ENCODE measurements around the gene HBS1L. TPM values are rescaled to one million over a fixed set of nuclear protein-coding genes. Genes with fewer than 3 reads are reported as not detected.

Gene HBS1L
- total and polyA plus RNA-seq, 2 experiments from 2014 or later = 43.0 to 70.6 TPM

- H2AFZ ChIP-seq = peak overlapping the region; percentile 67
- H4K20me1 ChIP-seq (ENCODE audit: insufficient read depth, poor library complexity, severe bottlenecking) = peaks cover 20% of the 10 kb centered on the region
- peaks cover 53% of the 10 kb centered on the region for H3K79me2 ChIP-seq
- H3K9me3 ChIP-seq (ENCODE audit: low read depth) = no peaks in the 10 kb centered on the region
- H3K36me3 ChIP-seq (replicated peaks; ENCODE audit: insufficient read depth, low read depth) = no peaks in the 10 kb centered on the region
- peak; percentile 4 for DNase-seq (ENCODE audit: low spot score)
- H3K4me1 ChIP-seq (ENCODE audit: insufficient read depth) = peaks cover 13% of the 10 kb centered on the region
- H3K27ac ChIP-seq = peak overlapping the region; percentile 87
- 0% methylated on average over 9 of the region's 9 CpGs for WGBS (ENCODE audit: low lambda C conversion rate, missing lambda C conversion rate)
- peak overlapping the region; percentile 88 for H3K4me2 ChIP-seq
- H3K27me3 ChIP-seq = no peaks in the 10 kb centered on the region
- H3K4me3 ChIP-seq = peak overlapping the region; percentile 65
- H3K9me2 ChIP-seq (replicated peaks; ENCODE audit: insufficient read depth) = no peaks in the 10 kb centered on the region
- TF ChIP-seq CTCF (IDR thresholded peaks at IDR 0.05; ENCODE audit: poor library complexity) (no peak), EZH2 (IDR thresholded peaks at IDR 0.05; ENCODE audit: borderline replicate concordance) (no peak), EZH2phosphoT487 (IDR thresholded peaks at IDR 0.05; ENCODE audit: low read depth, severe bottlenecking, unreplicated experiment) (no peak)
These were observed 425 bp downstream of the HBS1L start for GRCh38 chr6:135054226-135054568.

GRCh38 chr6:135053406-135053805, 1.2 kb downstream of the HBS1L start:
- no peak overlapping the region for H3K27ac ChIP-seq
- no peak overlapping the region for H2AFZ ChIP-seq
- TF ChIP-seq EZH2phosphoT487 (IDR thresholded peaks at IDR 0.05; ENCODE audit: low read depth, severe bottlenecking, unreplicated experiment) (no peak), CTCF (IDR thresholded peaks at IDR 0.05; ENCODE audit: poor library complexity) (no peak), EZH2 (IDR thresholded peaks at IDR 0.05; ENCODE audit: borderline replicate concordance) (no peak)
- H3K27me3 ChIP-seq = no peaks in the 10 kb centered on the region
- H3K4me3 ChIP-seq = peak overlapping the region; percentile 65
- H3K4me1 ChIP-seq (ENCODE audit: insufficient read depth) = peaks cover 13% of the 10 kb centered on the region
- peaks cover 21% of the 10 kb centered on the region for H4K20me1 ChIP-seq (ENCODE audit: insufficient read depth, poor library complexity, severe bottlenecking)
- 50% methylated on average over 2 of the region's 2 CpGs for WGBS (ENCODE audit: low lambda C conversion rate, missing lambda C conversion rate)
- H3K9me3 ChIP-seq (ENCODE audit: low read depth) = no peaks in the 10 kb centered on the region
- H3K4me2 ChIP-seq = peak overlapping the region; percentile 88
- H3K36me3 ChIP-seq (replicated peaks; ENCODE audit: insufficient read depth, low read depth) = no peaks in the 10 kb centered on the region
- H3K9me2 ChIP-seq (replicated peaks; ENCODE audit: insufficient read depth) = no peaks in the 10 kb centered on the region
- H3K79me2 ChIP-seq = peaks cover 61% of the 10 kb centered on the region
- no peak for DNase-seq (ENCODE audit: low spot score)

- Histone ChIP-seq H2AFZ (no peak overlapping the region), H3K36me3 (replicated peaks; ENCODE audit: insufficient read depth, low read depth) (no peaks in the 10 kb centered on the region), H3K79me2 (peaks cover 65% of the 10 kb centered on the region), H3K4me1 (ENCODE audit: insufficient read depth) (peaks cover 13% of the 10 kb centered on the region), H3K4me2 (peak overlapping the region; percentile 88), H3K9me2 (replicated peaks; ENCODE audit: insufficient read depth) (no peaks in the 10 kb centered on the region), H3K4me3 (peak overlapping the region; percentile 65), H4K20me1 (ENCODE audit: insufficient read depth, poor library complexity, severe bottlenecking) (peaks cover 22% of the 10 kb centered on the region), H3K27ac (no peak overlapping the region), H3K27me3 (no peaks in the 10 kb centered on the region), H3K9me3 (ENCODE audit: low read depth) (no peaks in the 10 kb centered on the region)
- DNase-seq (ENCODE audit: low spot score) = no peak
- TF ChIP-seq EZH2phosphoT487 (IDR thresholded peaks at IDR 0.05; ENCODE audit: low read depth, severe bottlenecking, unreplicated experiment) = no peak
- TF ChIP-seq EZH2 (IDR thresholded peaks at IDR 0.05; ENCODE audit: borderline replicate concordance) = no peak
- no peak for TF ChIP-seq CTCF (IDR thresholded peaks at IDR 0.05; ENCODE audit: poor library complexity)
- 72% methylated on average over 3 of the region's 3 CpGs for WGBS (ENCODE audit: low lambda C conversion rate, missing lambda C conversion rate)
These were observed 1.7 kb downstream of the HBS1L start for GRCh38 chr6:135052939-135053338.

GRCh38 chr6:135048915-135049314, 5.7 kb downstream of the HBS1L start:
- peaks cover 31% of the 10 kb centered on the region for H4K20me1 ChIP-seq (ENCODE audit: insufficient read depth, poor library complexity, severe bottlenecking)
- WGBS (ENCODE audit: low lambda C conversion rate, missing lambda C conversion rate) = 100% methylated on average over 2 of the region's 2 CpGs

More at GRCh38 chr6:135048915-135049314, 5.7 kb downstream of the HBS1L start:
- no peaks in the 10 kb centered on the region for H3K9me3 ChIP-seq (ENCODE audit: low read depth)
- H3K27ac ChIP-seq = no peak overlapping the region
- no peak for TF ChIP-seq CTCF (IDR thresholded peaks at IDR 0.05; ENCODE audit: poor library complexity)
- DNase-seq (ENCODE audit: low spot score) = no peak
- no peak overlapping the region for H3K4me3 ChIP-seq
- H3K79me2 ChIP-seq = peaks cover 99% of the 10 kb centered on the region
- no peaks in the 10 kb centered on the region for H3K9me2 ChIP-seq (replicated peaks; ENCODE audit: insufficient read depth)
- H3K4me2 ChIP-seq = no peak overlapping the region
- H3K36me3 ChIP-seq (replicated peaks; ENCODE audit: insufficient read depth, low read depth) = no peaks in the 10 kb centered on the region
- peaks cover 13% of the 10 kb centered on the region for H3K4me1 ChIP-seq (ENCODE audit: insufficient read depth)
- H3K27me3 ChIP-seq = no peaks in the 10 kb centered on the region
- H2AFZ ChIP-seq = no peak overlapping the region

All from hepatocyte (in vitro differentiated cells).